NCI-H1694 treated with DMSO at 0.1 percent for 48 hours (cell line): ENCODE data around the gene GSTT4.
"Not testable (repeated sequence)": the region's sequence is repeated elsewhere in the genome, so short reads cannot be mapped to it uniquely, and the experiment has no call there.

Experiments
- DNase-seq: peaks from one replicate; lab custom pipeline; 2025; lab: John Stamatoyannopoulos, UW

The GSTT4 gene

DNA sequence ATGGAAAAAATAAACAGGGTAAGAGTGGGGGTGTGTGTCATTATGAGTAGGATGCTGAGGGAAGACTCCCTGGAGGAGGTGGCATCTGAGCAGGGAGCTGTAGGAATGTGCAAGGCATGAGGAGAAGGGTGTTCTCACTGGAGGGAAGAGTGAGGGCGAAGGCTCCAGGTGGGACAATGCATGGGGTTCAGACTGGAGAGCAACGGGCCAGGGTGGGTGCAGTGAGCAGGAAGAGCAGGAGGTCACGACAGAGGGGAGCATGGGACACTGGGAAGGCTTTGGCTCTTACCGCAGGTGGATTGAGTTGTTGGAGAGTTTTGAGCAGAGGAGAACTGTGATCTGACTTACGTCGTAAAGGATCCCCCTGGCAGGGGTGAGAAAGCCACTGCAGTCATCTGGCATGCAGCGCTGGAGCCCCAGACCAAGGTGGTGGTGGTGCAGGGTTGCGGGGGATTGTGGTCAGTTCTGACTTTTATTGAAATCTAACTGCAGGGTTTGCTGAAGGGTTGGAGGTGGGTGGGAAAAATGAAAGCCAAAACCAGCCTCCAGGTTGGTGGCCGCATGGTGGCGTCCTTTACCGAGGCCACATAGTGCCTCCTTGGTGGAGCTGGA is 52.4 kb downstream of the GSTT4 start:
- not testable (repeated sequence) for DNase-seq

DNA sequence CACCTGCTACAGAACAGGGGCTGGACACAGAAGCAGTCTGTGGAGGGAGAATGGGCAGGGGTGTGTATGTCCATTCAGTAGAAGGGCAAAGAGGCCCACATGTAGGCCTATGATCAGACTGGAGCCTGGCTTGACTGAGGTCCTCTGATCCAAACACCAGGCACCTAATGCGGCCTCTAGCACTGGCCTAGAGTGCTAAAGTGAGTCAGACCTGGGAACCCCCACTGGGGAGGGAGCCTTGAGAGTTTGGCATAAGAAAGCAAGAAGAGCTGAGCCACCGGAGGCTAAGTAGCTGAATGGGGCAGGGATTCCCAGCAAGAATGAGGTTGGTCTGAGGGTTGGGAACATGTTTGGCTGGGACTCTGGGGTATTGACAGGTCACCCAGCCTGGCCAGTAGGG is 53.9 kb downstream of the GSTT4 start:
- DNase-seq = not testable (repeated sequence)

GRCh38 chr22:23949764-23950163 is 55.5 kb downstream of the GSTT4 start:
- DNase-seq = not testable (repeated sequence)
